Ovary (tissue), 9 donors: Measurements from ENCODE around the gene ARNT2. TPM values are rescaled to one million over a fixed set of nuclear protein-coding genes. Genes with fewer than 3 reads are reported as not detected.

Source experiments
- DNase-seq, 5 donors: peaks; one replicate each; pipeline ENCODE4 v3.0.0-alpha.2; 2019 to 2020
- H3K27ac ChIP-seq, 2 donors: fragments of 200-600 bp; one replicate each; pipeline versions ENCODE4 v1.5.1 to v1.8.0; 2019 to 2022
- H3K27me3 ChIP-seq: fragments of 200-600 bp; one replicate; pipeline ENCODE4 v1.8.0; 2022
- H3K36me3 ChIP-seq: fragments of 200-600 bp; sonication (generic); one replicate; pipeline ENCODE4 v1.5.1; 2019
- H3K4me1 ChIP-seq: one replicate; pipeline ENCODE4 v1.8.1; 2013; ENCODE audit warnings: mild to moderate bottlenecking, moderate library complexity; ENCODE audit not compliant: insufficient read depth
- H3K4me3 ChIP-seq: fragments of 200-600 bp; sonication (generic); one replicate; pipeline ENCODE4 v1.5.1; 2017
- H3K9me3 ChIP-seq, 2 donors: fragments of 200-600 bp in 1 of 2; sonication (generic) in 1 of 2; one replicate each; pipeline versions ENCODE4 v1.5.1 to v1.8.1; 2013 to 2019; ENCODE audit warnings: mild to moderate bottlenecking in 1 of 2, moderate library complexity in 1 of 2
- EP300 ChIP-seq: sonication (generic); formaldehyde crosslinking; IDR thresholded peaks from one replicate; pipeline ENCODE4 v1.6.1; 2017; ENCODE audit warnings: antibody characterized with exemption
- POLR2A ChIP-seq: fragments of 450-650 bp; IDR thresholded peaks from one replicate; pipeline ENCODE4 v1.6.1; 2017; ENCODE audit warnings: antibody characterized with exemption, mild to moderate bottlenecking, moderate library complexity
- WGBS, 3 donors: extraction: QIAGEN DNeasy Blood & Tissue Kit in 1 of 3; methylation state at CpG; one replicate each; pipeline versions ENCODE4 v1.1.5 to v1.1.7; 2013 to 2017; 5-methylcytosine and 5-hydroxymethylcytosine counted together
- intact Hi-C, 4 donors: fragments of 100-400 bp; cut with DNase I; formaldehyde crosslinking; loops; one replicate each; pipeline versions ENCODE4 v1.11.0 to v1.15.1; 2022 to 2023
- polyA plus RNA-seq, 2 donors: library from polyadenylated mRNA; stranded (reverse); fragments of 200-250 nt in 1 of 2; fragments of 350-450 nt in 1 of 2; fragmentation: Illumina TruSeq in 1 of 2; extraction: RNeasy Lipid Tissue Mini Kit (QIAGEN cat#74804) in 1 of 2; gene quantifications; one replicate each; pipeline ENCODE4 v1.2.3, GENCODE V29; 2013 to 2014
- total RNA-seq, 7 donors: library from RNA; depleted of rRNA in 2 of 7; stranded (reverse); fragments of >200 nt in 2 of 7; fragmentation: NEBNext Ultra II Directional in 3 of 7; extraction: Animal tissue kit (Norgen Biotek cat#: 25700) in 3 of 7; gene quantifications; one replicate each; pipeline versions ENCODE4 v1.1.0 to v1.2.4, GENCODE V29; 2016 to 2023
- TF ChIP-seq, protein P1 (sequence below), 3 donors: fragments of 450-650 bp in 2 of 3; fragments of 200-600 bp in 1 of 3; IDR thresholded peaks; one replicate each; pipeline versions ENCODE4 v1.5.1 to v1.8.0; 2016 to 2022; ENCODE audit warnings: antibody characterized with exemption in 3 of 3, mild to moderate bottlenecking in 1 of 3
- donor health status: DM: no; HTN: no; CAD: no; lungs with moderate emphysema.
- donor health status: DM: no; HTN: no; CAD: no.
- donor health status: Bipolar disorder and iron deficiency.
- donor health status: DM: yes; HTN: yes; CAD: no.
- donor health status: DM: no; HTN: no; CAD: no.
- donor health status: DM: yes; HTN: yes; CAD: no.

The ARNT2 gene
- total and polyA plus RNA-seq, 9 donors, result 11.0 to 20.5 (median 16.2) TPM

GRCh38 chr15:80396096-80396495 is 8.1 kb upstream of the ARNT2 start:
- intact Hi-C loops, result no loop called here
- DNase-seq, result no peak

DNA sequence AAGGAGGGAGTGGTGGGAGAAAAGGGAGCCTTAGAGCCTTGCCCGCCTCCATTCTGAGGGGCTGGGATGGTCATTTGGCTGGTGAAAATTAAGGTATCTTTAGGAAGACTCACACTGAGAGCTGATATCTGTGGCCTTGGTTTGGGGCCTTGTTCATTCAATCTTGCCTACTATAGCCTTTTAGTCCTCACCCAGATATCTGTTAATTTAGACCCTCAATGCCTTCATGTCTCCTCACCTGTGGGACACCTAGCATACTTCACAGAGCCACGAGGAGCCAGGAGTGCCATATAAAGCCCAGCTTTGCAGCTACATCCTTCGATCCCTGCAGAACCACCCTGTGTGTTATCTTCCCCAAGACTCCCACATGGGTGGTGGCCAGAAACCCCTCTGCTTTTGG is 4.7 kb upstream of the ARNT2 start:
- Histone ChIP-seq H3K4me1 (peaks cover 2% of the 10 kb centered on the region), H3K27ac (no peak overlapping the region), H3K4me3 (no peak overlapping the region), H3K9me3 (no peaks in the 10 kb centered on the region), H3K36me3 (no peaks in the 10 kb centered on the region), H3K27me3 (no peaks in the 10 kb centered on the region)
- DNase-seq, result no peak
- 90 to 95% (median 91%) methylated on average over 3 of the region's 3 CpGs for WGBS, 3 donors
- intact Hi-C loops, result no loop called here
- no peak for TF ChIP-seq POLR2A
- no peak for TF ChIP-seq EP300
- TF ChIP-seq, protein P1, sequence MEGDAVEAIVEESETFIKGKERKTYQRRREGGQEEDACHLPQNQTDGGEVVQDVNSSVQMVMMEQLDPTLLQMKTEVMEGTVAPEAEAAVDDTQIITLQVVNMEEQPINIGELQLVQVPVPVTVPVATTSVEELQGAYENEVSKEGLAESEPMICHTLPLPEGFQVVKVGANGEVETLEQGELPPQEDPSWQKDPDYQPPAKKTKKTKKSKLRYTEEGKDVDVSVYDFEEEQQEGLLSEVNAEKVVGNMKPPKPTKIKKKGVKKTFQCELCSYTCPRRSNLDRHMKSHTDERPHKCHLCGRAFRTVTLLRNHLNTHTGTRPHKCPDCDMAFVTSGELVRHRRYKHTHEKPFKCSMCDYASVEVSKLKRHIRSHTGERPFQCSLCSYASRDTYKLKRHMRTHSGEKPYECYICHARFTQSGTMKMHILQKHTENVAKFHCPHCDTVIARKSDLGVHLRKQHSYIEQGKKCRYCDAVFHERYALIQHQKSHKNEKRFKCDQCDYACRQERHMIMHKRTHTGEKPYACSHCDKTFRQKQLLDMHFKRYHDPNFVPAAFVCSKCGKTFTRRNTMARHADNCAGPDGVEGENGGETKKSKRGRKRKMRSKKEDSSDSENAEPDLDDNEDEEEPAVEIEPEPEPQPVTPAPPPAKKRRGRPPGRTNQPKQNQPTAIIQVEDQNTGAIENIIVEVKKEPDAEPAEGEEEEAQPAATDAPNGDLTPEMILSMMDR (IDR thresholded peaks at IDR 0.05), result no peak

More at GRCh38 chr15:80396096-80396495, 8.1 kb upstream of the ARNT2 start:
- Histone ChIP-seq H3K36me3 (no peaks in the 10 kb centered on the region), H3K4me1 (no peaks in the 10 kb centered on the region), H3K27ac (no peak overlapping the region), H3K9me3 (no peaks in the 10 kb centered on the region), H3K27me3 (no peaks in the 10 kb centered on the region), H3K4me3 (no peak overlapping the region)
- TF ChIP-seq POLR2A (no peak), EP300 (no peak)
- TF ChIP-seq, protein P1 (IDR thresholded peaks at IDR 0.05), result no peak
- 76 to 88% (median 86%) methylated on average over 7 of the region's 7 CpGs for WGBS, 3 donors

DNA sequence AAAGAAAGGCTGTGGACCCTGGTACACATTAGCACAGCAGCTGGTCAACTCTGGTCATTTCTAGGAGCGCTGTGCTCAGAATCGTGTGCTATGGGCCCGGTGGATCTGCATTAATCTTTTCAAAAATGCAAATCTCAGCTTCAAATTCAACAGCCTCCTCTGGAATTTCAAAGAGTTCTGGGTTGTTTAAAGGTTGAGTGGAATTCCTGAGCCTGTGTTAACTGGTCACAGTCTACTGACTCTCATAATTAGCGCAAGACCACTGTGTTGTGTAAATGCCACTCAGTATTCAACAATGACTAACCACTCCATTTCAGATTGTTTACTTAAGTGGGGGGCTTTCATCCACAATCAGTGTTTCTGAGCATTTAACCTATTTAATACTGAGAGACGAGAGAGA is 2.7 kb upstream of the ARNT2 start:
- H3K9me3 ChIP-seq, result no peaks in the 10 kb centered on the region
- no peak for DNase-seq
- no peak overlapping the region for H3K27ac ChIP-seq
- no peak overlapping the region for H3K4me3 ChIP-seq
- intact Hi-C loops, result loop anchor here in 1 of 4 donors (10.0 kb wide), 1 partner anchor 237 kb away; no protein-coding TSS in a partner anchor
- H3K4me1 ChIP-seq, result peaks cover 7% of the 10 kb centered on the region
- WGBS, 3 donors, result 89 to 93% (median 93%) methylated on average over 5 of the region's 5 CpGs
- no peaks in the 10 kb centered on the region for H3K27me3 ChIP-seq
- no peaks in the 10 kb centered on the region for H3K36me3 ChIP-seq
- TF ChIP-seq, protein P1 (IDR thresholded peaks at IDR 0.05), result no peak
- TF ChIP-seq POLR2A, result no peak
- TF ChIP-seq EP300, result no peak

- Histone ChIP-seq H3K4me3 (no peak overlapping the region), H3K9me3 (no peaks in the 10 kb centered on the region), H3K4me1 (peaks cover 7% of the 10 kb centered on the region), H3K36me3 (no peaks in the 10 kb centered on the region), H3K27me3 (no peaks in the 10 kb centered on the region), H3K27ac (no peak overlapping the region)
- WGBS, 3 donors, result 72 to 80% (median 77%) methylated on average over 3 of the region's 3 CpGs
- no peak for DNase-seq
- intact Hi-C loops, result loop anchor here in 1 of 4 donors (10.0 kb wide), 1 partner anchor 238 kb away; no protein-coding TSS in a partner anchor
- TF ChIP-seq, protein P1 (IDR thresholded peaks at IDR 0.05), result no peak
- TF ChIP-seq POLR2A (no peak), EP300 (no peak)
Observed at GRCh38 chr15:80402339-80402738, 1.8 kb upstream of the ARNT2 start.
